ENCODE results near the gene CHIT1. TPM values are rescaled to one million over a fixed set of nuclear protein-coding genes. Genes with fewer than 3 reads are reported as not detected.

CHIT1 gene
- total RNA-seq, 1 donor from 2014 or later = 0.51 TPM

DNA sequence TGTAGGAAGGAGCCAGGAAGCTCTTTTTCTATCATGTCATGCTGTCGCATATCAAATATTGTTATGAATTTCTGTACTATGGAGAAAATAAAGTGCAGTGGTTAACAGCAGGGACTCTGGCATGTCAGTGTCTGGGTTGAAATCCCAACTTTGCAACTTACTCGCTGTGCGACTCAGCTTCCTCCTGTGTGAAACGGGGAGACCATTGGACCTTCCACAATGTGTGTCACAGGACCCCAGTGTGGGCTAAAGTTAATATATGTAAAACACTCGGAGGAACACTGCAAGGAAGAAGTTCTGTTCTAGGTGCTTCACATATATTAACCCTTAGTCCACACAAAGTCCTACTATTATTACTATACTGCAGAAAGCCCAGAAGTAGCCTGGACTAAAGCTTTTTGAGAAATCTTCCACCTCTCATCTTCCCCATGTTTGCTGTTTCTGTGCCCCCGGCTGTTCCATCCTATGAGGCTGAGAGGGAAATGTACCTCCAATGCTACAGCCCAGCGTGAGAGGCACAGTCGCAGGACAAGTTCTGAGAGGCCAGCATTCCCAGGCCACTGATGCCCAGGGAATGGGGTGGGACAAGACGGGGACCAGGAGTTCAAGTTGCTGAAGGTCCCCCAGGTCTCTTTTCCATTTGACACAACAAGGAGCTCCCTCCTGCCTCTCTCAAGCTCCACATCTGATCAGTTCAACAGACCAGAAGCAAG lies 1.9 kb downstream of the CHIT1 start:
- ATAC-seq = no peak
- intact Hi-C loops (cut with DNase I) = no loop called here

DNA sequence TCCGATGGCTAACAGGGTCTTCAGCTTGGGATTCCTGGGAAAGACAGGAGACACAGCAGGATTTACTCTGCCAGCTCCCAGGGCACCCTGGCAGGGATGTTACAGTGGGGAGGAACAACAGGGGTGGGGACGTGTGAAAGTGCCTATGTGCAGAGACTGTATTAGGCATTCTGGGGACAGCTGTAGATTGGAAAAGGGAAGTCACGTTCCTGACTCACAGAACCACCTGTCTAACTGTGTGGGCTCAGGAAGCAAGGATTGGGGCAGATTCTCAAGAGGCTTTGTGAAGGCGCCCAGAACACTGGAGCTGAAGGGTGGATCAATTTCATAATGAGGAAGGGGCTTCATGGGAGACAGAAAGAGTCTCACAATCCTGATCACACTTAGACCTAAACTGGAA lies 4.4 kb downstream of the CHIT1 start:
- no peak for DNase-seq (ENCODE audit: missing footprints)
- intact Hi-C loops (cut with DNase I) = no loop called here

More for the DNA sequence above, 1.9 kb downstream of the CHIT1 start:
- no peak for DNase-seq (ENCODE audit: missing footprints)

DNA sequence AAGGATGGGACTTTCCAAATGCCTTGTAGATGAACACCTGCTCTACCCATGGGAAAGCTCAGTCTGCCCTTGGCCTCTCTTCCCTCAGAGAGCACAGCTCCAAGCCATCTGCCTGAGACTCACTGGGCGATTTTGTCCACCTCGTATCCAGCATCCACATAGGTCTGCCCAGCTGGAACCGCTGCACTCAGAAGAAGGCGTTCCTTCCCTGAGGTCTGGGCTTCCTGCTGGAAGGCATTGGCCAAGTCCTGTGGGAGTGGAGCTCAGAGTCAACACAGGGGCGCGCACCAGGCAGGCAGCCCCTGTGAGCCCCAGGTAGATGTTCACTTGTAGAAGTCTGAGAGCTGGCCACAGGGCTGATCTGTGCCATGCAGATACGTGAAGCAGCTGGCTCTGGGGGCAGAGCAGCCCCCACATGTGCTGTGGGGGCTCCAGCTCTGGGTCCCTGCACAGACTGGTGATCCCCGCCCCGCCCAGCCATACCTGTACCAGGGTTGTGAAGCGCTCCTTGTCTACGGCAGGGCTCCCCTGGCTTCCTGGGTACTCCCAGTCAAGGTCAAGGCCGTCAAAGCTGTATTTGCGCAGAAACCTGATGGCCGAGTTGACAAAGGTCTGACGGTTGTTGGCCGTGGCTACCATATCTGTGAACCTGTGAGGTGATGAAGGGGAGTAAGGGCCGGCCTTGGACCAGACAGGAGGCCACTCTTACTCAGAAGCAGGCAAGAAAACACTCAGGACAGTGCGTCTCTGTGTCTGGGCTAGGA lies 6.3 kb downstream of the CHIT1 start:
- intact Hi-C loops (cut with DNase I) = no loop called here
- no peak for DNase-seq (ENCODE audit: missing footprints)
- ATAC-seq = no peak

More for the DNA sequence above, 4.4 kb downstream of the CHIT1 start:
- ATAC-seq = no peak

DNA sequence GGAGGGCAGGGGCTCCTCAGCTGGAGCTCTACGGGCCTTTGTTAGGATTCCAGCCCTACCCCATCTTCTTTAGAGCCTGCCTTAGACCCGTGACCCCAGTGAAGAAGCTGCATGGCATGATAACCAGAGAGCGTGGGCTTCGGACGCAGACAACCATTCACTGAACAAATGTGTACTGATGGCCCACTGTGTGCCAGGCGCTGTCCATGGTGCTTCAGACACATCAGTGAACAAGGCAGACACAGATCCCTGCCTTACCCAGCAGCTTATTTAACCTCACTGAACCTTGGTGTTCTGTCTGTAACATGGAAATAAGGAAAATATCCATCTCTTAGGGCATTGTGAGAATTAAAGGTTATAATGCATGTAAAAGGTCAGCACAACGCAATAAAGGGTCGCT lies 9.5 kb downstream of the CHIT1 start:
- ATAC-seq (no peak), DNase-seq (ENCODE audit: missing footprints) (no peak)
- intact Hi-C loops (cut with DNase I) = no loop called here

DNA sequence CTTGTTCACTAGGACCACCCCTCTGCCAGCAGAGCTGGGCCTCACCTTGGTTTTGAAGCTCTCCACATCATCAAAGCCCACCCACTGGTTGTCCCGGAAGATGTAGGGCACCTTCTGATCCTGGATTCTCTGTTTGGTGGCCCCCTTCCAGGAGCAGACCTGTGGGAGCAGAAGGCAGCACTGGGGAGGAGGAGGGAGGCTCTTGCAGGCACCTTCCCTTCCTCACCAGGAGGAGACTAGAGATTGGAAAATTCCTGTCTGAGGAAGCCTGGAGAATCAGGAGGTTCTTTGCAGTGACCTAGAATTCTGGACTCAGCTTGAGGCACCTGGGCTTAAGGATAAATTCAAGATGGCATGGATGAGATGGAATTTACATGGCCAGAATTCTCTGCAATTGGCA lies 10.3 kb downstream of the CHIT1 start:
- no peak for ATAC-seq

DNA sequence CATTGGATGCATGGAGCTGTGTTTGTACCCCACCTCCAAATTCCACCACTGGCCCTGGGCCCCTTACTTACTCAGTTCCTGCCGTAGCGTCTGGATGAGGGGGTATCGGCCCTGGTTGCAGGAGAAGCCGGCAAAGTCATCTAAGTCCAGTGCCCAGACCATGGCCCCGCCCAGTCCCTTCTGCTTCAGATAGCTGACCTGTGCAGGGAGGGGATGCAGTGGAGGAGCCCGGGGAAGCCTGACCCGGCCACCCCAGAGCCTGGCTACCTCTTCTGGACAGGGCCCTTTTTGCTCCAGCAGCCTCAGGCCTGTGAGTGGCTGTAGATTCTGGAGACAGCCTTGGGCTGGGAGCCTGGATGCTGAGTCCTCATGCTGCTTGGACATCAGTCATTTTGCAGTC lies 11.8 kb downstream of the CHIT1 start:
- no peak for DNase-seq (ENCODE audit: missing footprints)
- ATAC-seq = no peak
- intact Hi-C loops (cut with DNase I) = loop anchor here (2.0 kb wide), 2 partner anchors 45 to 101 kb away; no protein-coding TSS in a partner anchor

More for the DNA sequence above, 10.3 kb downstream of the CHIT1 start:
- intact Hi-C loops (cut with DNase I) = no loop called here
- no peak for DNase-seq (ENCODE audit: missing footprints)

DNA sequence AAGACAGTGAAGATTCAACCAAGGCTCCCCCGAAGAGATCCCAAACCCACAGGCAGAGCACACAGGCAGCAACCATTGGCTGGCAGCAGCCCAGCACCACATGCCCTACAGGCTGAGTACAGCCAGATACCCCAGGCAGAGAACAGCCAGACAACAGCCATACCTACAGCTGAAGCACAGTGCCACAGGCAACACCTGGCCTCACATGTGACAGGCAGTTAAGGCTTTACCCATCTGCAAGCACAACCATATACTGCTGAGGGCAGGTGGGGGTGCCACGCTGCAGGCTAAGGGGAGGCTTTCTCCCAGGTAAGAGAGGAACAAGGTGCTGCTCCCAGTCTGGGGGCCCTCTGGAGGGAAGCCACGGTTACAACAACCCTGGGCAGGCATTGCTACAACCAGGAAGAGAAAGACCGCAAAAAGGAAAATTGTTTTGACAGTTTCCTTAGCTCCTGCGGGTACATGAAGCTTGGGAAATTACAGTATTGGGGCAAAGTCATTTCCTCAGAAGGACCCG lies 12.3 kb downstream of the CHIT1 start:
- intact Hi-C loops (cut with DNase I) = loop anchor here (2.0 kb wide), 2 partner anchors 44 to 100 kb away; no protein-coding TSS in a partner anchor
- ATAC-seq (no peak), DNase-seq (ENCODE audit: missing footprints) (no peak)

DNA sequence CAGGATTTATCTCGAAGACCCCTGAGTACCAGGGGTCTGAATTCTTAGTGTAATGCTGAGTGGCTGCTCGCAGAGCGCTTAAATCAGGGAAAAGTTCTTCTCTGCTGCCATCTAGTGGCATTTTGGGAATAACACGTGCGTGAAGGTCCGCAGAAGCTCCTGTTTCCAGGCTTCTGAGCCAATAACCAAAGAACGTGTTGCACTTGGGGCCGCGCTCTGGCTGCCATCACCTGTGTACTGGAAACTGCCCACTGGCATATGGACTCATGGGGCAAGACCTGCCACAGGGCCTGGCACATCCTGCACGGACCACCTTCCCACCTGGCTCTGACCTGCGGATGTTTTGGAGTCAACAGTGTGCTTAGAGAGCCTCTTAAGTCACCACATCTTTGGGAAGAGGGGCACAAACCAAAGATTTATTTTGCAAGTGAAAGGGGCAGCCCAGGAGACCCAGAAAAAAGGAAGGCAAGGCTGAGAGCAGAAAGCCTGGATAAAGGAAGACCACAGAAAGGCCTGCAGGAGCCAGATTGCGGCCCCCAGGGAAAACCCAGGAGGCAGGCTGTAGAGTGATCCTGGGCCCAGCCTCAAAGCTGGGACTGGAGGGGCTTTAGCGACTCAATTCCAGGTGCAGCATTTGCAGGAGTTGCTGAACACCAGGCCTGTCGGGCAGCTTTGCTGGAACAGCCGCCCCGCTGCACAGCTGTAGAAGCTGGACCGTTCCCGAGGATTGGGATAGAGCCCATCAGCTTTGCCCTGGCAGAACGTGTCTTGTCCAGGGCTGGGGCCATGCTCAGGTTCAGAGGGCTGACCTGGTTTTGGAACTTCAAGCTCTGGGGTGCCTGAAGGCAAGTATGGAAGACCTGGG lies 13.0 kb downstream of the CHIT1 start:
- ATAC-seq = peak; percentile 63
- intact Hi-C loops (cut with DNase I) = loop anchor here (1.0 to 2.0 kb wide), 3 partner anchors 44 to 177 kb away; no protein-coding TSS in a partner anchor

DNA sequence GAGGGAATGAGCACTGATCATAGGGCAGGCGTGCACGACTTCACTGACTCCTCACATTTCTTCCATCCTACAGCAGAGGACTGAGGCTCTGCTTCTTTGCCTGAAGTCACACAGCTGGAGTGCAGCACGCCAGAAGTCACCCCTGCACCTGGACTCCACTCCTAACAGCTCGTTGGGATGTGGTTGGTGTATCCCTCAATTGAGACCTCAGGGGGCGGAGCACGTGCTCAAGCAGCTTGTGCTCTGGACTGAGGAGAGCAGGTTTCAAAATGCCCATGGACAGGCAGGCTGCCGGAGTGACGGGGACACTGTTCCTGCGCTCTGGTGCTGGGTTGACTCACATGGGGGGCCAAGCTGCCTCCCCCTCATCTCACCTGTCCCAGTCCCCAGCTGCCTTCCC lies 13.9 kb downstream of the CHIT1 start:
- intact Hi-C loops (cut with DNase I) = no loop called here
- no peak for ATAC-seq
- DNase-seq (ENCODE audit: missing footprints) = no peak

More for the DNA sequence above, 13.0 kb downstream of the CHIT1 start:
- no peak for DNase-seq (ENCODE audit: missing footprints)

DNA sequence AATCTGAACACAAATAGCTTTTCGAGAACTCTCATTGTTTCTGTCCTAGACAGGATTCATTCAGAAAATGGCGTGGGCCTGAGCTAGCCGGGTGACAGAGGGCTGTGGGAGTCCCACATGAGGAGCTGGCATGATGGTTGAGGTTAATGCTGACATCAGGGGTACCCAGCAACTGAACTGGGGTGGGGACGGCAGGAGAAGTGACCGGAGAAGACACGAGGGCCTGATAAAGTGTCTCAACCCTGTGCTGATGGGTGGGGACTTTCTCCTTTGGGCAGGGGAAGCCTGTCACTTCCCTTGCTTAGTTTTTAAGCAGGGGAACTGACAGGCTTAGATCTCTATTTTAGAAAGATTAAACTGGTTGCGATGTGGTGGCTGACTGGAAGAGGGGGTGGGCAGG lies 14.6 kb downstream of the CHIT1 start:
- intact Hi-C loops (cut with DNase I) = no loop called here
- no peak for ATAC-seq
- no peak for DNase-seq (ENCODE audit: missing footprints)

DNA sequence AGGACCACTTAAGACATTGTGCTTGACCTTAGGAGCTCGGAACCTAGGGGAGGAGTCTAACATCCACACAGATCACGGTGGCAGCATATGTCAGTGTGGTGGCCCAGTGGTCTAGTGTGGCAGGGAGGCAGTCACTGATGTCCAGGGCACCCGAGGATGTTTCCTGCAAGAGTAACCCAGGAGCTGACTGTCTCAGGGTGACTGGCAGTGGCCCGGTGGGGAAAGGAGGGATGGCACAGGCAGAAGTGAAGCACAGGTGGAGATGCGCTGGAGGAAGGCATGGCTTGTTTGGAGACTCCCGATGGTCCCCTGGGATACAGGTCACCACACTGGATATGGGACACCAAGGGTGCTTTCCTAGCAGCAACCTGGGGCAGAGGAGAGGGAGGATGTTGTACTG lies 16.3 kb downstream of the CHIT1 start:
- DNase-seq (ENCODE audit: missing footprints) (no peak), ATAC-seq (no peak)
- intact Hi-C loops (cut with DNase I) = no loop called here

DNA sequence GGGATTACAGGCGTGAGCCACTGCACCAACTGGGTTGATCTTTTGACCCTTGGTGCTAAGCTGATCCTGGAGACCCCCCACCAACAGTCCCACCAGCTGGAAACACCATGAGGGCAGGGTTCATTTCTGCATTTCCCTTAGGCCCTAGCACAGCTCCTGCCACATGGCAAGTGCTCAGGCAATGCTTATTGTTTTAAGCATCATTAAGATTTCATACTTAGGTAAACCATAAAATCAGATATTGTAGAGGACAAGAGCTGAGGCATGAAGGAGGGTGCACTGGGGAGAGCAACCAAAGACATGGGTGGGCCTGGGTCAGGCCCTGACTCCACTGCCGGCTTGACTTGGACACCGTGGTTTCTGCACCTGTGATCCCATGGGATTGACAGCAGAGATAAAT lies 17.7 kb downstream of the CHIT1 start:
- no peak for ATAC-seq
- no peak for DNase-seq (ENCODE audit: missing footprints)
- intact Hi-C loops (cut with DNase I) = no loop called here

DNA sequence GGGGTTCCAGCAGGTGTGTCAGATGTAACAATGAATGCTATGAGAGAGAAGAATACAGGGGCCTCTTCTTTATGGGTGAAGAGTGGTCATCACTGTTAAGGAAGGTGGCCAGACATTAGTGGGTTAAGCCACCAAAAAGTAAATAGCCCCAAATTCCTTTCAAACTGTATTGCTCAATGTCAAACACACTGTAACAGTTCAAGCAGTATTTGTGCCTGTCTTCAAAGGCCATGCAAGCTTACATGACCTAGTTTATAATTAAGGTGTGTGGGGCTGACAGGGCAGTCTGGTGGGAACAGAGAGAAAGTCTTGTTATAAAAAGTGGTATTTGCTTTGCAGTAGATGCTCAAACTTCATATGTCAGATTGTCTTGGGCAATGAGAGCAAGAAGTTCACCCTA lies 18.5 kb downstream of the CHIT1 start:
- intact Hi-C loops (cut with DNase I) = no loop called here
- DNase-seq (ENCODE audit: missing footprints) (no peak), ATAC-seq (no peak)

DNA sequence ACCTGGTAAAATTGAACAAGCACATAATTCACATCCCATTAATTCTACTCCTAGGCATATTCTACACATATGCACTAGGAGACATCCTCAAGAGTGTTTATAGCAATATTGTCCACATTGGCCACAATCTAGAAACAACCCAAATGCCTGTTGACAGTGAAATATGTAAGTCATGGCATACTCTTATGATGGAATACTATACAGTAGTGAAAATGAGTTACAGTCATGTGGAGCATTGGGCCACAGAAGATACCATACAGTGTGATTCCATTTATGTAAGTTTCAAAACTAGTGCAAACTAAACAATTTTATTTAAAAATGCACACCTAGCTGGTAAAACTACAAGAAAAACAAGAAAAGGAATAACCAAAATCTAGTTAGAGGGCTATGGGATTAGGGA lies 19.1 kb downstream of the CHIT1 start:
- DNase-seq (ENCODE audit: missing footprints) (no peak), ATAC-seq (no peak)
- intact Hi-C loops (cut with DNase I) = no loop called here

DNA sequence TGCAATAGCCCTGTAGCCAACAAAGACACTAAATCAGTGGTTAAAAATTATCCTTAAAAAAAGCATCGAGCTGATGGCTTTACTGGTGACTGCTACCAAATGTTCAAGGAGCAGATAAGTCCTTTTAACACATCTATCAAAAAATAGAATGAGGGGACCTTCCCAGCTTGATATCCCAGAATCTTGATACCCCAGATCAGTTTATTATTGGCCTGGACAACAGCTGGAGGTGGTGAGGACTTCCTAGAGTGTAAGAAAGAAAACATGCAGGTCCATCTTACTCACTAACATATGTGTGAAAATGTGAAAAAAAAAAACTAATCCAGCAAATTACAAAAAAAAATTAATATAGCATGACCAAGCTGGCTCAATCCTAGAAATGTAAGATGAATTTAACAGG lies 21.3 kb downstream of the CHIT1 start:
- no peak for ATAC-seq
- no peak for DNase-seq (ENCODE audit: missing footprints)
- intact Hi-C loops (cut with DNase I) = no loop called here

DNA sequence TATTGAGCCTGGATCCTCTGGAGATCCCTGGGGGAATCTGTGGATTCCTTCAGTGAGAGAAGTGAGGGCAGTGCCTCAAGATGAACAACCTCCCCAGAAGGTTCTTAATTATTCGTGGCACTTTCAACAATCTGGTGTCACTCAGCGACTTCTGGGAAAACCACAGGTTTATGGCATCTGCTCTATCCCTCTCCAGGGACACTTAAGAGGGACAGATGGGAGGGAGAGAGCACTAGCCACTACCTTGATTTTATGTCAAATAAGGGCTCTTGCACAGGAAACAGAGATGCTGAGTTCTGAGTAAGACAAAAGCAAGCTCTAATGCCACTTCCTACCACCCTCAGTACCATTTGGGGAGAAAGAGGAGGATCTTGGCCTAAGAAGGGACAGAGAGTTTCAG lies 21.7 kb downstream of the CHIT1 start:
- ATAC-seq (no peak), DNase-seq (ENCODE audit: missing footprints) (no peak)
- intact Hi-C loops (cut with DNase I) = no loop called here

DNA sequence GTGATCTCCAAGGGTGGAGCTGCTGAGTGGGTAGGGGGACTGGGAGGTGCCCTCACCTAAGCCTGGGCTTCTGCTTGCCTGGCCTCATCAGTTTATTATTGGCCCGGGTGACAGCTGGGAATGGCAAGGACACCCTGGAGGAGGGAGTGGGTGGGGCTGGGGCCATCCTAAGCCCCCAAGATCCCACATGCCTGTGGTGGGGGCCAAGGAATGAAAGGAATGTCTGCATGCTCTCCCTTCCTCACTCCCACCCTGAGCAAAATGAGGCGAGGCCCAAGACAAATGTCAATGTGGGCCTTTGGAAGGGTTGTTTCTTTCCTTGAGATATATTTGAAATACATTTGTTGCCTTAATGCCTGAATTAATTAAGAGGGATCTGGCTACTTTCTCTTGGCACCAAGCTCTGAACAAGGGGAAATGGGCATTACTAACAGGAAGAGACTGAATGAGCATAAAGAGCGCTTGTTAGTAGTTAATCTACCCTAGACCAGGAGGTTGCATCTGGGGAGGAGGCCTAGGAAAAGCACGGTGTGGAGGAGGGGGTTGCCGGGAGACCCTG lies 23.3 kb downstream of the CHIT1 start:
- ATAC-seq (no peak), DNase-seq (ENCODE audit: missing footprints) (no peak)
- intact Hi-C loops (cut with DNase I) = no loop called here

DNA sequence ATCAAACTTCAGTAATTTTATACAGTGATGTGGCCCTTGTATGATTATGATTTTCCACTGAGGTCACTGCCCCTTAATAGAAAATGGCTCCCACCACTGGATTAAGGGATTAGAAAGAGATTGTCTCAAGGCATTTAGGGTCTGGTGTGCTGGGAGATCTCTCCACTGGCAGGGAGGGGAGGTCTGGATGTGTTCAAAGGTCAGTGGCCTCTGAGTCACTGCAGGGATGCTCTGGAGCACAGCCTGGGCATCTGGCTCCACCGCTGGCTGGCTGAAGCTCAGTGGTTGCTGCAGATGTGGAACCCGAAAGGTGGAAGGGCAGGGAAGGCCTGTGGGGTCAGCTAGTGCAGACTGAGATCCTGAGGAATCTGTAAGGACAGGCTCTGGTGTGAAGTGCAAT lies 24.7 kb downstream of the CHIT1 start:
- ATAC-seq = no peak
- no peak for DNase-seq (ENCODE audit: missing footprints)
- intact Hi-C loops (cut with DNase I) = no loop called here

All from Right ventricle myocardium inferior (tissue), 1 donor.